RWPE1 (cell line): Measurements from ENCODE around the gene GTF3C4.

Experiments used
- CTCF ChIA-PET: fragments of 350-600 bp; sonication (Branson Sonifier 250); formaldehyde crosslinking; extraction: SDS; loops from one replicate; lab custom pipeline; 2021; lab: Yijun Ruan, JAX
- POLR2A ChIA-PET: fragments of 400-600 bp; formaldehyde crosslinking; extraction: SDS; loops from one replicate; lab custom pipeline; 2020; ENCODE audit warnings: antibody characterized with exemption; ENCODE audit not compliant: low non-redundant PET; lab: Yijun Ruan, JAX
- DNase-seq: peaks from one replicate; pipeline ENCODE4 v3.0.0; 2012; ENCODE audit warnings: low spot score
- H3K27ac ChIP-seq: fragments of 450-650 bp; 2 replicates; pipeline ENCODE4 v1.5.1; 2017
- TF ChIP-seq, protein P1 (sequence below): fragments of 450-650 bp; conservative IDR thresholded peaks from 2 replicates; pipeline ENCODE4 v1.5.1; 2017; ENCODE audit warnings: low read depth, mild to moderate bottlenecking

GTF3C4 gene

DNA sequence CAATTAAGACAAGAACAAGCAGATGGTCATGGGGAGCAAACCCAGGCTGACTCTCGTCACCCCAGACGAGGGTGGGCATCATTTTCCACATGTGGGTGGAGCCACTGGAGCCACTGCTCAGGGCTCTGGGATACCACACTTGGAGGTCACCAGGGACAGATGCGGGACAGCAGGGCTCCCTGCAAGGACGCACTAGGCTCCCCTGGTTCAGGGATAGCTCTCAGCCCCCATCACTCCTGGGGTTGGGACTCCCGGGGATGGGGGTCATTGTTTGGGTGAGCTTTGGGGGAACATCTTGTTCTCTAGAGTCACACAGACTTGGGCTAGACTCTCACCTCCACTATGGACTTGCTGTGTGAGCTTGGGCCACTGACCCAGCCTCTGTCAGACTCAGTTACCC, 57.8 kb downstream of the GTF3C4 start:
- POLR2A ChIA-PET, result no interaction called here
- CTCF ChIA-PET, result no interaction called here
- no peak for DNase-seq
- H3K27ac ChIP-seq, result no peak overlapping the region
- TF ChIP-seq, protein P1, sequence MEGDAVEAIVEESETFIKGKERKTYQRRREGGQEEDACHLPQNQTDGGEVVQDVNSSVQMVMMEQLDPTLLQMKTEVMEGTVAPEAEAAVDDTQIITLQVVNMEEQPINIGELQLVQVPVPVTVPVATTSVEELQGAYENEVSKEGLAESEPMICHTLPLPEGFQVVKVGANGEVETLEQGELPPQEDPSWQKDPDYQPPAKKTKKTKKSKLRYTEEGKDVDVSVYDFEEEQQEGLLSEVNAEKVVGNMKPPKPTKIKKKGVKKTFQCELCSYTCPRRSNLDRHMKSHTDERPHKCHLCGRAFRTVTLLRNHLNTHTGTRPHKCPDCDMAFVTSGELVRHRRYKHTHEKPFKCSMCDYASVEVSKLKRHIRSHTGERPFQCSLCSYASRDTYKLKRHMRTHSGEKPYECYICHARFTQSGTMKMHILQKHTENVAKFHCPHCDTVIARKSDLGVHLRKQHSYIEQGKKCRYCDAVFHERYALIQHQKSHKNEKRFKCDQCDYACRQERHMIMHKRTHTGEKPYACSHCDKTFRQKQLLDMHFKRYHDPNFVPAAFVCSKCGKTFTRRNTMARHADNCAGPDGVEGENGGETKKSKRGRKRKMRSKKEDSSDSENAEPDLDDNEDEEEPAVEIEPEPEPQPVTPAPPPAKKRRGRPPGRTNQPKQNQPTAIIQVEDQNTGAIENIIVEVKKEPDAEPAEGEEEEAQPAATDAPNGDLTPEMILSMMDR, result no peak

DNA sequence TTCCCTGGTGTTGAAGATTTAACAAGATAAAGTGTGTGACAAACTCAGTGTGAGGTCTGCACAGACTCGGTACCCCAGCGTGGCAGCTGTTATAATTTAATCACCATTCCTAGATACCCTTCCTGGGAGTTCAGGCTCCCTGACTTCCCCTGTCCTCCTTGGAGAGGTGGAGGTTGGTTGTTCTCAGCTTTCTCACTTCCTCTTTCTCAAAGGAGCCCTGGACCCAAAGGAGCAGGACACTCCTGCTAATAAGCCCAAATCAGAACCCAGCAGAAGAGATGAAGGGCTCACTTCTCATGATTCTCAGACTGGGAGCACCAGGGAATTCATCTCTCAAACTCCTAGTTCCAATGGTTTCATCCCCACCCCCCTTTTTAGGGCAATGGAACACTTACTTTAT, 58.2 kb downstream of the GTF3C4 start:
- TF ChIP-seq, protein P1, result no peak
- DNase-seq, result no peak
- ChIA-PET POLR2A (no interaction called here), CTCF (no interaction called here)
- H3K27ac ChIP-seq, result no peak overlapping the region

GRCh38 chr9:132729235-132729890, 59.1 kb downstream of the GTF3C4 start:
- DNase-seq, result no peak
- ChIA-PET CTCF (no interaction called here), POLR2A (no interaction called here)
- no peak overlapping the region for H3K27ac ChIP-seq
- TF ChIP-seq, protein P1, result no peak

DNA sequence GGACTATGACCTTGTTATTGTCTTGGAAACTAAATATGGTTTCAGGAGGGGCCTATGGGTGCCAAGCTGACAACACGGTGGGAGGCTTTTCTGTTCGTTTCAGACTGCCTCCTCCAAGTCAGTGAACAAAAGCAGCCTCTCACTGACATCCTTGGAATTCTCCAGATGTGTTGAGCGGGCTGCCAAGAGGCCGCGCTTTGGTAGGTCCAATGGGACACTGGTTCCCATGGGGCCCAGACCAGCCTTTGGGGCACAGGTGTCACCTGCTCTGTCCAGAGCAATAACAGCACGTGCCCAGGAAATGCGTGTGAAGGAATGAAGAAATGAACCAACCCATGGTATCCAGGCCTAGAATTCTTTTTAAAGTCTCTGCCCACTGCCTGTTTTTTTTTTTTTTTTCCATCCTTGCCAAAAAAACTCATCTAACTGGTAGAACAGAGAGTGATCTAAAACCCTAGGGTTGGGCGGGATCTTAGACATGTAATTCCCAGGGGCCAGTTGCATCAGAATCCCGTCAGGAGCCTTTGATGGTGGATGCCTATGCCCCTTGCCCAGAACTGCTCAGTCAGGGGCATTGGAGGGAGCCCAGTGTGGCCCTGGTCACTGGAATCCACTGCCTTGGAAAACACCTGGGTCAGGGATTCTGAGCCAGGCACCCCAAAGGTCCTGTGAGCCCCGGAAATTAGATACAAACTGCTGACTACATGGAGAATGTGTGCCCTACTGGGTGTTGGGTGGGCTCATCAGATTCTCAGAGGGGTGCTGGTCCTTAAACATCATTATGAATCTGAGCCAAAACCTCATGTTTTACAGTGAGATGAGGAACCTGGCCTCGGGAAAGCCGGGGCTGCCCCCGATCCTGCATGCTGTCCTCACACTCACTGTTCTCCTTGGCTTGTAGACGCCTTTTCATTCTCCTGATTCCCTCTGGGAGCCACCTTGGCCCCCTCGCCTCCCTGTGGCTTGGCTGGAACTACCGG, 60.1 kb downstream of the GTF3C4 start:
- CTCF ChIA-PET, result interaction anchor here (0.6 kb wide), 1 partner anchor 280 kb away, joined by 3 read pairs; no protein-coding TSS in a partner anchor
- TF ChIP-seq, protein P1, result no peak
- DNase-seq, result no peak
- H3K27ac ChIP-seq, result no peak overlapping the region
- POLR2A ChIA-PET, result no interaction called here

GRCh38 chr9:132731230-132731629, 61.0 kb downstream of the GTF3C4 start:
- ChIA-PET CTCF (interaction anchor here (0.6 to 0.7 kb wide), 3 partner anchors 144 to 1828 kb away, joined by 3 to 4 read pairs (median 3); no protein-coding TSS in a partner anchor), POLR2A (no interaction called here)
- no peak for DNase-seq
- TF ChIP-seq, protein P1, result no peak
- no peak overlapping the region for H3K27ac ChIP-seq
